Mesenchymal stem cell (in vitro differentiated cells and primary cell): Measurements from ENCODE around the gene RPS6KA5.

Experiments used
- DNase-seq: peaks from one replicate; pipeline ENCODE4 v3.0.0-alpha.2; 2013
- H2AFZ ChIP-seq: one replicate; pipeline ENCODE4 v1.6.1; 2013; ENCODE audit warnings: low read depth, mild to moderate bottlenecking, control low read depth, inconsistent platforms, low read length, moderate library complexity
- H2AK5ac ChIP-seq: 2 replicates; pipeline ENCODE4 v1.6.1; 2013; ENCODE audit warnings: low read length, moderate library complexity, mild to moderate bottlenecking, inconsistent platforms; ENCODE audit not compliant: severe bottlenecking
- H2BK120ac ChIP-seq: one replicate; pipeline ENCODE4 v1.6.1; 2013; ENCODE audit warnings: low read depth, mild to moderate bottlenecking, inconsistent platforms, low read length, moderate library complexity
- H2BK12ac ChIP-seq, 2 experiments: one replicate each; pipeline ENCODE4 v1.6.1; 2013; ENCODE audit warnings: inconsistent platforms in 2 of 2, low read length in 2 of 2, mild to moderate bottlenecking in 2 of 2, moderate library complexity in 2 of 2, control low read depth in 1 of 2
- H2BK15ac ChIP-seq: one replicate; pipeline ENCODE4 v1.6.1; 2013; ENCODE audit warnings: mild to moderate bottlenecking, low read depth, inconsistent platforms; ENCODE audit not compliant: poor library complexity, severe bottlenecking
- H2BK5ac ChIP-seq: 2 replicates; pipeline ENCODE4 v1.6.1; 2013; ENCODE audit warnings: low read depth, mild to moderate bottlenecking, low read length, control low read depth, inconsistent platforms; ENCODE audit not compliant: poor library complexity, severe bottlenecking
- H3K14ac ChIP-seq, 2 experiments: one replicate each; pipeline ENCODE4 v1.6.1; 2013; ENCODE audit warnings: inconsistent platforms in 2 of 2, low read length in 2 of 2, control low read depth in 1 of 2, mild to moderate bottlenecking in 1 of 2, moderate library complexity in 1 of 2
- H3K18ac ChIP-seq, 2 experiments: one replicate each; pipeline ENCODE4 v1.6.1; 2013; ENCODE audit warnings: inconsistent platforms in 2 of 2, low read length in 2 of 2, control low read depth in 1 of 2, low read depth in 1 of 2, mild to moderate bottlenecking in 1 of 2
- H3K23ac ChIP-seq, 2 experiments: one replicate each; pipeline ENCODE4 v1.6.1; 2013; ENCODE audit warnings: inconsistent platforms in 2 of 2, low read length in 2 of 2, mild to moderate bottlenecking in 2 of 2, moderate library complexity in 2 of 2, control low read depth in 1 of 2
- H3K27ac ChIP-seq: 2 replicates; pipeline ENCODE4 v1.5.1; 2013; ENCODE audit warnings: mild to moderate bottlenecking, moderate library complexity, low read length, control low read depth, inconsistent platforms; ENCODE audit not compliant: poor library complexity, severe bottlenecking
- H3K27me3 ChIP-seq, 2 experiments: 2 replicates each; pipeline versions ENCODE4 v1.6.1 to v1.7.0; 2013; ENCODE audit warnings: low read length in 2 of 2, mild to moderate bottlenecking in 2 of 2, moderate library complexity in 2 of 2, control low read depth in 1 of 2, inconsistent platforms in 1 of 2; ENCODE audit not compliant: control insufficient read depth in 1 of 2, insufficient read depth in 1 of 2
- H3K36me3 ChIP-seq, 2 experiments: 2 replicates each; pipeline versions ENCODE4 v1.6.1 to v1.7.0; 2013; ENCODE audit warnings: low read length in 2 of 2, control low read depth in 1 of 2, inconsistent platforms in 1 of 2, low read depth in 1 of 2, mild to moderate bottlenecking in 1 of 2; ENCODE audit not compliant: insufficient read depth in 2 of 2, control insufficient read depth in 1 of 2
- H3K4ac ChIP-seq, 2 experiments: one replicate each; pipeline ENCODE4 v1.6.1; 2013; ENCODE audit warnings: inconsistent platforms in 2 of 2, low read length in 2 of 2, mild to moderate bottlenecking in 2 of 2, moderate library complexity in 2 of 2, control low read depth in 1 of 2, low read depth in 1 of 2
- H3K4me1 ChIP-seq: 2 replicates; pipeline ENCODE4 v1.6.1; 2013; ENCODE audit warnings: low read depth, low read length, control low read depth; ENCODE audit not compliant: control insufficient read depth, insufficient read depth
- H3K4me2 ChIP-seq: 2 replicates; pipeline ENCODE4 v1.6.1; 2013; ENCODE audit warnings: low read length, mild to moderate bottlenecking, inconsistent platforms; ENCODE audit not compliant: poor library complexity, severe bottlenecking
- H3K4me3 ChIP-seq, 2 experiments: 2 replicates each; pipeline versions ENCODE4 v1.5.1 to v1.7.0; 2013; ENCODE audit warnings: low read length in 2 of 2, mild to moderate bottlenecking in 2 of 2, control low read depth in 1 of 2, low read depth in 1 of 2; ENCODE audit not compliant: insufficient read depth in 1 of 2
- H3K79me1 ChIP-seq: replicated peaks from 2 replicates; pipeline ENCODE4 v1.6.1; 2013; ENCODE audit warnings: mild to moderate bottlenecking, control low read depth, low read length, inconsistent platforms; ENCODE audit not compliant: poor library complexity, severe bottlenecking
- H3K9ac ChIP-seq: 2 replicates; pipeline ENCODE4 v1.7.0; 2013; ENCODE audit warnings: mild to moderate bottlenecking, low read length, moderate library complexity
- H3K9me3 ChIP-seq: 2 replicates; pipeline ENCODE4 v1.7.0; 2013; ENCODE audit warnings: mild to moderate bottlenecking, low read length; ENCODE audit not compliant: control insufficient read depth
- H4K8ac ChIP-seq: one replicate; pipeline ENCODE4 v1.6.1; 2013; ENCODE audit warnings: inconsistent platforms, mild to moderate bottlenecking, low read length, moderate library complexity
- H4K91ac ChIP-seq: one replicate; pipeline ENCODE4 v1.6.1; 2013; ENCODE audit warnings: mild to moderate bottlenecking, low read length, inconsistent platforms
- WGBS: methylation state at CpG from one replicate; pipeline ENCODE4 v1.1.7; 2013; ENCODE audit warnings: mixed read lengths; 5-methylcytosine and 5-hydroxymethylcytosine counted together

The RPS6KA5 gene

DNA sequence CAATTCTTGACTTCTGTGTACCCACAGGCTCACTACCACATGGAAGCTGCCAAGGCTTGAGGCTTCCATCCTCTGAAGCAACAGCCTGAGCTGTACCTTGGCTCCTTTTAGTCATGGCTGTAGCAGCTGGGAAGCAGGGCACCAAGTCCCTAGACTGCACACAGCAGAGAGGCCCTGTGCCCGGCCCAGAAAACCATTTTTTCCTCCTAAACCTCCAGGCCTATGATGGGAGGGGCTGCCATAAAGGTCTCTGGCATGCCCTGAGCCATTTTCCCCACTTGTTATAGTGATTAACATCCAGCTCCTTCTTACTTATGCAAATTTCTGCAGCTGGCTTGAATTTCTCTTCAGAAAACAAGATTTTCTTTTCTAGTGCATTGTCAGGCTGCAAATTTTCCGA is 121.8 kb downstream of the RPS6KA5 start:
- no peak overlapping the region for H4K91ac ChIP-seq
- H3K27me3 ChIP-seq: no peaks in the 10 kb centered on the region
- H3K14ac ChIP-seq: no peak overlapping the region
- H2BK120ac ChIP-seq: no peak overlapping the region
- H3K4me3 ChIP-seq: no peak overlapping the region
- H2BK5ac ChIP-seq: no peak overlapping the region
- H2AK5ac ChIP-seq: no peak overlapping the region
- H2AFZ ChIP-seq: no peak overlapping the region
- peaks cover 1% of the 10 kb centered on the region for H3K79me1 ChIP-seq
- H3K23ac ChIP-seq: no peak overlapping the region
- no peak overlapping the region for H4K8ac ChIP-seq
- H3K4ac ChIP-seq: no peak overlapping the region
- no peak for DNase-seq
- H3K27ac ChIP-seq: no peak overlapping the region
- H3K4me1 ChIP-seq: no peaks in the 10 kb centered on the region
- peaks cover 16% of the 10 kb centered on the region for H3K9me3 ChIP-seq
- H2BK15ac ChIP-seq: no peak overlapping the region
- H3K4me2 ChIP-seq: no peak overlapping the region
- WGBS: 62% methylated on average over 2 of the region's 2 CpGs
- H3K36me3 ChIP-seq: peaks cover 0 to 3% of the 10 kb centered on the region in 2 experiments
- H2BK12ac ChIP-seq: no peak overlapping the region
- no peak overlapping the region for H3K18ac ChIP-seq
- H3K9ac ChIP-seq: no peak overlapping the region

DNA sequence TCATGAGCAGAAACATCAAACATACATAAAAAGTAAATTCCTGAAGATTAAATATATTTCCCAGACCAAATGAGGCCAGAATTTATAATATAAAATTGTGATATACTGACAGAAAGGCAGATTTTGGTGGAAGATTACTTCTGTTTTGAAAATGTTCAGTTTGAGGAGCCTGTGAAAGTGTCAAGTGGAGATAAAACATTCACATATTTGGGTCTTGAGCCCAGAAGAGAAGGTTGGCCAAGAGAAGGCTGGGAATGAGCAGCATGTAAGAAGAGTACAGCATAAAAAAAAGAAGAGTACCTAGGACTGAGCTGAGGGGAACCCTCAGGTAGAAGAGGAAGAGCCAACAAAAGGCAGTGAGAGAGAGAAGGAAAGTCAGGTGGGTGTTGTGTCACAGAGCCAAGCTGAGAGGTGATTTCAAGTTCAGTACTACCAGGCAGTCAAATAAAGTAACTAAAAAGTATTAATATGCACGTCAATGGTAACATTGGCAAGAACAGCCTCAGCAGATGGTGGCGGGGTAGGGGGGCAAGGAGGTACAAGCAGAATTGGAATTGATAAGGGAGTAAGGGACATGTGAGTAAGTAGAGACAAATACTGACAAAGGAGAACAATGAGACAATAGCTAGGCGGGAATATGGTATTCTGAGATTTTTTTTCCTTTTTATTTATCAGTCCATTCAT is 123.5 kb downstream of the RPS6KA5 start:
- Histone ChIP-seq H3K23ac (no peak overlapping the region), H3K9ac (no peak overlapping the region), H3K4ac (no peak overlapping the region), H3K27me3 (no peaks in the 10 kb centered on the region), H3K36me3 (peaks cover 0 to 3% of the 10 kb centered on the region in 2 experiments), H3K4me3 (no peak overlapping the region), H3K9me3 (peaks cover 16% of the 10 kb centered on the region), H2BK12ac (no peak overlapping the region), H2AK5ac (no peak overlapping the region), H3K4me2 (no peak overlapping the region), H4K91ac (no peak overlapping the region), H2BK120ac (no peak overlapping the region), H2AFZ (no peak overlapping the region), H4K8ac (no peak overlapping the region), H3K14ac (no peak overlapping the region), H3K4me1 (no peaks in the 10 kb centered on the region), H2BK15ac (no peak overlapping the region), H3K79me1 (peaks cover 1% of the 10 kb centered on the region), H3K18ac (no peak overlapping the region), H2BK5ac (no peak overlapping the region), H3K27ac (no peak overlapping the region)
- DNase-seq: no peak
- 84% methylated on average over 2 of the region's 3 CpGs for WGBS

DNA sequence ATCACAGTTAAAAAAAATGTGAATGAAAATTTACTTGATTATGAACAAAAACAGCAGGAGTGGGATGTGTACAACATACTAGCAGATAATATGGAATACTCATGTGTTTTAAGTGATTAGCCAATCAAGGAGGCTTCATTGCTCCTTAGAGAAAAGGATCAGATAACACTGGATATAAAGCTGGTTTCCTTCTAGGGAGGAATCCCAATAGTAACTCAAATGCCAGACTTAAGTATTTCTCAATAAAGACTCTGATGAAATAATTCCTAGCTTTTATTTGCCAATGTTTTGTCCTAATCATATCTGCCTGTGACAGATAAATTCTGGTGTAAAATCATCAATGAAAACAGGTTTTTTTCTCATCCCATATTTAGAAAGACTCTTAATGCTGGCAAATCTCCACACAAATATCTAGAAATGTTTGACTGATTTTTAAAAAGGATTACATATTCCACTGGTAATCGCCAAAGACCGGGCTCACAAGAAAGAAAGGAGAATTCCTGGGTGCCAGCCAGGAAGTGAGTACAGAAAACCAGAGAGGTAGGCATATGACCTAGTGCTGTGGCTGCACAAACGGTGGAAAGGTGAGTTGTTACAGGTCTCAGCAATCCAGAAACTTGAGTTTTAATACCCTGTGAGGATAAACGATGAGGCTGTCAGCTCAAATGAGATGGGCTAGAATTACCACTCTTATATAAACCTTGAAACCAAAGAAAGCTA is 135.7 kb downstream of the RPS6KA5 start:
- H2AFZ ChIP-seq: no peak overlapping the region
- no peak overlapping the region for H3K14ac ChIP-seq
- no peak overlapping the region for H2BK12ac ChIP-seq
- WGBS: 89% methylated on average over 4 of the region's 4 CpGs
- no peak overlapping the region for H4K8ac ChIP-seq
- no peak overlapping the region for H3K23ac ChIP-seq
- H3K4ac ChIP-seq: no peak overlapping the region
- no peaks in the 10 kb centered on the region for H3K9me3 ChIP-seq
- no peak overlapping the region for H3K9ac ChIP-seq
- H4K91ac ChIP-seq: no peak overlapping the region
- no peak overlapping the region for H2BK15ac ChIP-seq
- H3K4me2 ChIP-seq: no peak overlapping the region
- H3K36me3 ChIP-seq: no peaks in the 10 kb centered on the region
- no peak overlapping the region for H3K4me3 ChIP-seq
- H3K18ac ChIP-seq: no peak overlapping the region
- H3K4me1 ChIP-seq: no peaks in the 10 kb centered on the region
- H2BK120ac ChIP-seq: no peak overlapping the region
- H3K27me3 ChIP-seq: no peaks in the 10 kb centered on the region
- DNase-seq: no peak
- no peak overlapping the region for H3K27ac ChIP-seq
- no peaks in the 10 kb centered on the region for H3K79me1 ChIP-seq
- H2AK5ac ChIP-seq: no peak overlapping the region
- no peak overlapping the region for H2BK5ac ChIP-seq

DNA sequence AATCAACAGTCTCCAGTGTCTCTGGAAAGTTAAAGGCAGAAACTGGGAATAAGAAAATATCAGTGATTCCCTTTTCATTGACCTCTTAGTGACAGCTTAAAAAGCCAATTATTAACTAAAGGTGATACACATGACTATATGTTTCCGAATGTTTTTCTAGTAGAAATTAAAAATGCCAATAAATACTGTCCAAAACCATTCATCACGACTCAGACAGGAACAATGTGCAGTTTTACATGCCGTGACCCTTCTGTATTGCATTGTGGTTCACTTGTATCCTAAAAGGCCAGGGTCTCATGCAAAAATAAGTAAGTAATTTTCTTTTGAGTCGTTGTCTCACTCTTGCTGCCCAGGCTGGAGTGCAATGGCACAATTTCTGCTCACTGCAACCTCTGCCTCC is 138.3 kb downstream of the RPS6KA5 start:
- H3K18ac ChIP-seq: no peak overlapping the region
- H3K27ac ChIP-seq: no peak overlapping the region
- no peak overlapping the region for H2BK12ac ChIP-seq
- H2BK120ac ChIP-seq: no peak overlapping the region
- H3K4me2 ChIP-seq: no peak overlapping the region
- no peak overlapping the region for H2BK5ac ChIP-seq
- no peaks in the 10 kb centered on the region for H3K4me1 ChIP-seq
- no peaks in the 10 kb centered on the region for H3K9me3 ChIP-seq
- no peak overlapping the region for H3K4ac ChIP-seq
- no peak overlapping the region for H4K91ac ChIP-seq
- no peak overlapping the region for H2AK5ac ChIP-seq
- no peaks in the 10 kb centered on the region for H3K79me1 ChIP-seq
- no peak overlapping the region for H3K9ac ChIP-seq
- H3K27me3 ChIP-seq: no peaks in the 10 kb centered on the region
- 97% methylated on average over 3 of the region's 4 CpGs for WGBS
- no peaks in the 10 kb centered on the region for H3K36me3 ChIP-seq
- no peak overlapping the region for H3K4me3 ChIP-seq
- no peak overlapping the region for H3K23ac ChIP-seq
- H3K14ac ChIP-seq: no peak overlapping the region
- no peak overlapping the region for H2BK15ac ChIP-seq
- no peak for DNase-seq
- no peak overlapping the region for H4K8ac ChIP-seq
- no peak overlapping the region for H2AFZ ChIP-seq
